ENCODE measurements around the gene G6PC1.
"Not testable (repeated sequence)": the region's sequence is repeated elsewhere in the genome, so short reads cannot be mapped to it uniquely, and the experiment has no call there.

The G6PC1 gene

DNA sequence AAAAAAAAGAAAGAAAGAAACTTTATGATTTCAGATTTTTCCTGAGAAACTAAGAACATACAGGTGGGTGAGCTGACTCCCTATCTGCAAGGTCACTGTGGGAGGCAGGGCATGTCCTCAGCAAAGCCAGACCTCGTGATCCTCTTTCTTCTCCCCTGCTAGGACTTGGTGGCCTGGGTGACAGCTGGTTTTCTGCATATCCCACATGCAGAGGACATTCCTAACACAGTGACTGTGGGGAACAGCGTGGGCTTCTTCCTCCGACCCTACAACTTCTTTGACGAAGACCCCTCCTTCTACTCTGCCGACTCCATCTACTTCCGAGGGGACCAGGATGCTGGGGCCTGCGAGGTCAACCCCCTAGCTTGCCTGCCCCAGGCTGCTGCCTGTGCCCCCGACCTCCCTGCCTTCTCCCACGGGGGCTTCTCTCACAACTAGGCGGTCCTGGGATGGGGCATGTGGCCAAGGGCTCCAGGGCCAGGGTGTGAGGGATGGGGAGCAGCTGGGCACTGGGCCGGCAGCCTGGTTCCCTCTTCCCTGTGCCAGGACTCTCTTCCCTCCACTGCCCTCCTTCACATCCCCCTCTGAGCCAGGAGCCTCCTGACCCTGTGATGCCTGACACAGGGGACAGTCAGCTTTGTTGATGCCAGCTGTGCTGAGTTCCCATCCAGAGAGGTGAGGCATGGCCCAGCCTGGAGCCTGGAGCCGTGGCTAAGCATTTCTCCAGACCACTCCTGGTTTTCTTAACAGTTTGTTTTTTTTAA is 26.5 kb upstream of the G6PC1 start:
- DNase-seq (ENCODE audit: low read depth in 2 of 2): not testable (repeated sequence)

GRCh38 chr17:42877037-42877436 is 23.6 kb upstream of the G6PC1 start:
- DNase-seq (ENCODE audit: low read depth in 2 of 2): no peak

- no peak for DNase-seq (ENCODE audit: low read depth in 2 of 2)
These were observed 22.3 kb upstream of the G6PC1 start for GRCh38 chr17:42878123-42878880.

GRCh38 chr17:42878924-42879595 is 21.5 kb upstream of the G6PC1 start:
- no peak for DNase-seq (ENCODE audit: low read depth in 2 of 2)

DNA sequence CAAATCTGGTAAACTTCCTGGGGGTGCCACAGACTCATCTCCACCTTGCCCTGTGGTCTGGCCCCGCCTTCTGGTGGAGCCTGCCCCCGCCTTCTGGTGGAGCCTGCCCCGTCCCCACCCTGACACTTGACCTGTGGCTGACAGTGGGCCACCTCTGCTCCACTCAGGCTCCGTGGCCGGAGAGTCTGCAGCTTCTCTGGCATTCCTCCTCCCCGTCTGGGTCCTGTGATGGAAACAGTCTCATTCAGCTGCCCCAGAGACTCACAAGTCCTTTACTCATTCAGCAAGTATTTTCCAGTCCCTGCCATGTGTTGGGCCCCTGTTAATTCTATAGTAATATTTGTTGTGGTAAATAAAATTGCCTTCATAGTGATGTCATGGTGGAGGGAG is 21.0 kb upstream of the G6PC1 start:
- no peak for DNase-seq (ENCODE audit: low read depth in 2 of 2)

- DNase-seq (ENCODE audit: low read depth in 2 of 2): no peak
These were observed 19.8 kb upstream of the G6PC1 start for GRCh38 chr17:42880776-42881310.

GRCh38 chr17:42881706-42882105 is 18.9 kb upstream of the G6PC1 start:
- not testable (repeated sequence) for DNase-seq (ENCODE audit: low read depth in 2 of 2)

- DNase-seq (ENCODE audit: low read depth in 2 of 2): no peak
These were observed 18.4 kb upstream of the G6PC1 start for GRCh38 chr17:42882166-42882565.

DNA sequence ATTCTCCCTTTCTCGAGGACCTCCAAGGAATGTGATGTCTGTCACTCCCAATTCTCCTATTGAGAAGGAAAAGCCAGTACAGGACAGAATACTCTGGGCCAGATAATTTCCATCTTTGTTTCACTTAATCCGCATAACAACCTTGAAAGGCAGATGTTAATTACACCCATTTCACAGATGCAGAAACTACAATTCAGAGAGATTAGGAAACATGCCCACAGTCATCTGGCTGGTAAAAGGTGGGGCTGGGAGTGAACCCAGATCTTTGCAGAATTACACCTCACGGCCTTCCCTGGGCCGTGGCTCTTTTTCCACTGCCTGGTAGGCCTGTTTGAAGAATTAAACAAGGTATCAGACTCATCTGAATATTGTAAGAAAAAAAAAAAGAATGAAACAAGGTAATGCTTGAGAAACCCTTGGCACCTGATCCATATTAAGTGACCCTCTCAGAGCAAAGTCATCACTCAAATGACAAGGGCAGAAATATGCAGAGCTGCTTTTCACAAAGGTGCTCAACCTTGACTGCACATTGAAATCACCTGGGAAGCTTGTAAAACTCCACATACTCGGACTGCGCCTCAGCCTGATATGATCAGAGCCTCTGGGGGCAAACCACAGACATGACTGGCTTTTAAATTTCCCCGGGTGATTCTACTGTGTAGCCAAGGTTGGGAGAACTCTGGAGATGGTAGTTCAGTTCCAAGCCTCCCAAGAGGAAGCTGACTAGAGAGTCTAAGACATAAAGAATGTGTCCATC is 16.6 kb upstream of the G6PC1 start:
- DNase-seq (ENCODE audit: low read depth in 2 of 2): no peak

DNA sequence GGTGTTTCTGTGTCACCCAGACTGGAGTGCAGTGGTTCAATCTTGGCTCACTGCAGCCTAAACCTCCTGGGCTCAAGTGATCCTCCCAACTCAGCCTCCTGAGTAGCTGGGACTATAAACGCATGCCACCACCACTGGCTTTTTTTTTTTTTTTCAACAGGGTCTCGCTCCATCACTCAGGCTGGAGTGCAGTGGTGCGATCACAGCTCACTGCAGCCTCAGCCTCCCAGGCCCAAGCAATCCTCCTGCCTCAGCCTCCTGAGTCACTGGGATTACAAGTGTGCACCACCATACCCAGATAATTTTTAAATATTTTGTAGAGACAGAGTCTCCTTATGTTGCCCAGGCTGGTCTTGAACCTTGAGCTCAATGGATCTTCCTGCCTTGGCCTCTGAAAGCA is 14.8 kb upstream of the G6PC1 start:
- DNase-seq (ENCODE audit: low read depth in 2 of 2): not testable (repeated sequence)

- no peak for DNase-seq (ENCODE audit: low read depth in 2 of 2)
These were observed 14.1 kb upstream of the G6PC1 start for GRCh38 chr17:42886283-42887176.

- no peak for DNase-seq (ENCODE audit: low read depth in 2 of 2)
These were observed 10.8 kb upstream of the G6PC1 start for GRCh38 chr17:42889809-42890208.

DNA sequence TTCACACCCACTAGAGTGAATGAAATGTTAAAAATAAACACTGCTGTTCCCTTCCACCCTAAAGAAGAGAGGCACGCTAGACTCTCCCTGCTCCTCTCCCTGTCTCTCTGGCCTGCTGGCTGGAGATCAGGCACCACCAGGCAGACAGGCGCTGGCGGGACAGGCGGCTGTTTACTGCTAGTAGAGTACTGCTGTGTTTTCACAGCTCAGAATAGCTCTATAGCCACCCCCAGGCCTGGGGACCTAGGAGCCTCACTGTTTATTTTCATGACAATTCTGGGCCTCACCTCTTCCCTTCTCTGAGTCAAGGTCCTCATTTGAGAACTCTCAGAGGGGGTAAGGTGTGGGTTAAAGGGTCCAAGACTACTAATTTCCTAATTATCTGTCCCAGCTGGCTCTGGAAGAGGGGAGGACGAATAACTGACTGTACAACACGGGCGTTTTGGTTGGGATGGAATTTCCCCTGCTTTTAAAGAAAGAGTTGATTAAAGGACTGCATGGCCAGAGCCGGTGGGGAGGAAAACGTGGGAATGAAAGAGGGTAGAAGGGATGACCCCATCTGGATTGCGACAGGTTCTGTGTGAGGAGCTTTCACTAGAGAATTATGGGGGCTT is 9.0 kb upstream of the G6PC1 start:
- DNase-seq (ENCODE audit: low read depth in 2 of 2): no peak

DNA sequence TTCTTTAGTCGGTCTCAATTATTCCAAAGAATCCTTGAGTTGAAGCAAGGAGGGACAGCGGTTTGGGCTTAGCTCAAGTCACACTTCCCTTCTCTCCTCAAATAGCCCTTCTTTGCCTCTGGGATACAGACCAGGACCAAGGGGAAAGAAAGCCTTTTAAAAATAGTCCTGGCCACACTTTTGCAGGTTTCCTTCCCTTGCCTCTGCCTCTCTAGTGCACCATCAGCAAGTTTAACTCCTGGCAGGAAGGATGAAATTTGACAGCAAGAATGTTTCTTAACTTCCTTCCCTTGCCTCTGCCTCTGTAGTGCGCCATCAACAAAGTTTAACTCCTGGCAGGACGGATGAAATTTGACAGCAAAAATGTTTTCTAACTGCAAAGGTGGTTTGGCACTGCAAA is 7.2 kb upstream of the G6PC1 start:
- DNase-seq (ENCODE audit: low read depth in 2 of 2): no peak

GRCh38 chr17:42894283-42895184 is 6.1 kb upstream of the G6PC1 start:
- DNase-seq (ENCODE audit: low read depth in 2 of 2): no peak

GRCh38 chr17:42895185-42895555 is 5.4 kb upstream of the G6PC1 start:
- no peak for DNase-seq (ENCODE audit: low read depth in 2 of 2)

GRCh38 chr17:42898147-42898811 is 2.3 kb upstream of the G6PC1 start:
- DNase-seq (ENCODE audit: low read depth in 2 of 2): no peak

DNA sequence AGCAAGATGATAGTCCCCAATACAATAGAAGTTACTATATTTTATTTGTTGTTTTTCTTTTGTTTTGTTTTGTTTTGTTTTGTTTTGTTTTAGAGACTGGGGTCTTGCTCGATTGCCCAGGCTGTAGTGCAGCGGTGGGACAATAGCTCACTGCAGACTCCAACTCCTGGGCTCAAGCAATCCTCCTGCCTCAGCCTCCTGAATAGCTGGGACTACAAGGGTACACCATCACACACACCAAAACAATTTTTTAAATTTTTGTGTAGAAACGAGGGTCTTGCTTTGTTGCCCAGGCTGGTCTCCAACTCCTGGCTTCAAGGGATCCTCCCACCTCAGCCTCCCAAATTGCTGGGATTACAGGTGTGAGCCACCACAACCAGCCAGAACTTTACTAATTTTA is 618 bp upstream of the G6PC1 start:
- not testable (repeated sequence) for DNase-seq (ENCODE audit: low read depth in 2 of 2)

All from stimulated activated CD8-positive, alpha-beta memory T cell treated with anti-CD3 and anti-CD28 coated beads, Interleukin-15, amount 100 ng/mL, for 48 hours (primary cell).